HG03280 (cell line): Measurements from ENCODE around the gene ATG14.
"Not testable (repeated sequence)": the region's sequence is repeated elsewhere in the genome, so short reads cannot be mapped to it uniquely, and the experiment has no call there.

Experiments used
- ATAC-seq: cut with Tn5 transposase; IDR thresholded peaks from one replicate; pipeline ENCODE4 v1.9.1; 2021; ENCODE audit warnings: mild to moderate bottlenecking, moderate library complexity; ENCODE audit not compliant: unreplicated experiment

The ATG14 gene

GRCh38 chr14:55411426-55412389 is at the start of gene ATG14:
Gene ATG14 (minus strand): TSS chr14:55411830. CDS start chr14:55411822, 8 bp downstream.
- ATAC-seq: peak; percentile 98

DNA sequence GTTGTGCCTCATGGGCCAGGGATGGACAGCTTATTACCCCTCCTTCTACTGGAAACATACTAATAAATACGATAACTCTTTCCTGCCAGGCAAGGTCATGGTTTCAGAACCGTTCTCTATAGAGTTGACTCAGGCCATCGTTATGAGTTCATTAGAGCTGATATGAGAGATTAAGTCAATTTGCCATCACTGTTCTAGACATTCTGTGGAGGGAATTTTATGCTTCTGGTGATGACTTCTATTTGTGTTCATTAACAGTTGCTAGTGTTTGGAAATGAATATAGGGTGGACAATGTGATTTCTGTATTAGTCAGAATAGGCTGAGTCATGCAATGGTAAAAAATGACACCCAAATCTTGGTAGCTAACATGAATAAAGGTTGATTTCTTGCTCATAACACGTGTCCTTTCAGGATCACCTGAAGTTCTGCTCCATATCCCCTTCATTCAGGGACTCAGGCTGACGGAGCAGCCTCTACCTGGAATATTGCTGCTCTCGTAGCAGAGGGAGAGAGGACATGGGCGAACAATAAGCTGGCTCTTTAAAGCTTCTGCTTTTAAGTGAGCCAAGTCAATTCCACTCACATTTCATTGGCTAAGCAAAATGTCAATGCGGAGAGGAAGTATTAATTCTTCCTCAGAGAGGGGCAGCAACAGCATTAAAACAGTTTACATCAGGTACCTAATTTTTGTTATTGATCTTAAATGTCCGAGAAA is 47.3 kb upstream of the ATG14 start:
- peak; percentile 66 for ATAC-seq

- ATAC-seq: no peak
Observed at GRCh38 chr14:55457496-55457895, 45.9 kb upstream of the ATG14 start.

DNA sequence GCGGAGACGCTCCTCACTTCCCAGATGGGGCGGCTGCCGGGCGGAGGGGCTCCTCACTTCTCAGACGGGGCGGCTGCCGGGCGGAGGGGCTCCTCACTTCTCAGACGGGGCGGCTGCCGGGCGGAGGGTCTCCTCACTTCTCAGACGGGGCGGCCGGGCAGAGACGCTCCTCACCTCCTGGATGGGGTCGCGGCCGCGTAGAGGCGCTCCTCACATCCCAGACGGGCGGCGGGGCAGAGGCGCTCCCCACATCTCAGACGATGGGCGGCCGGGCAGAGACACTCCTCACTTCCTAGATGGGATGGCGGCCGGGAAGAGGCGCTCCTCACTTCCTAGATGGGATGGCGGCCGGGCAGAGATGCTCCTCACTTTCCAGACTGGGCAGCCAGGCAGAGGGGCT is 44.8 kb upstream of the ATG14 start:
- not testable (repeated sequence) for ATAC-seq

DNA sequence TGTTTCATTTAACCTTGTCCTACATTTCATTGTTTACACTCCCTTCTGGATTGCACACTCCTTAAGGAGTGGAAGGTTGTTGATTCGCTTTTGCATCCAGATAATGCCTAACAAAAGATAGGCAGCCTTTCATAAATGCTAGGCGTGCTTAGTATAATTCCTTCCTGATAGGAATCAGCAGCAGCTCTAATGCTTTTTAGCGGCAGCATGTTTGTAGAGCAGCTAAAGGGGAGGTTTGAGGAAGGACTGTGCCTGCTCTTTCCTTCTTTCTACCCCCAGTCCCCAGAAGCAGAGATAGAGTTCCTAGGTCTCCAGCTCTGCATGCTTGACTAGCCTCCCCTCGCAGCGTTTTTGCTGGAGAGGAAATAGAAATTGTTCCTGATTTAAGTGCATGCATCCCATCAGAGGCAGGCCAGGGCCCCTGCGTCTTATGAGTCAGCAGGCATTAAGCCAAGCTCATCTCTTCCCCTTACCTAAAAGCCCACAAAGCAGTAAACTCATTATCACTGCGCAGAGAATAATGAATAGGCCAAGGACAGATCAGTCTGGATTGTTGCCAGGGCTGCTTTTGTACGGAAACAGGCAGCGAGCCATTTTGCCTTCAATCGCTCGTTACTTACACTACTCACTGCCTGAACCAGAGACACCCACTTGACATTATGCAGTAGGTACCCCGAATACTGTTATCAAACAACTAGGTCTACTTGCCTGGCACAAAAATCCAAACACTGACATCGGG is 42.8 kb upstream of the ATG14 start:
- ATAC-seq: no peak

GRCh38 chr14:55451950-55452349 is 40.3 kb upstream of the ATG14 start:
- no peak for ATAC-seq

GRCh38 chr14:55451398-55451797 is 39.8 kb upstream of the ATG14 start:
- no peak for ATAC-seq

- no peak for ATAC-seq
Observed at GRCh38 chr14:55450987-55451386, 39.4 kb upstream of the ATG14 start.

DNA sequence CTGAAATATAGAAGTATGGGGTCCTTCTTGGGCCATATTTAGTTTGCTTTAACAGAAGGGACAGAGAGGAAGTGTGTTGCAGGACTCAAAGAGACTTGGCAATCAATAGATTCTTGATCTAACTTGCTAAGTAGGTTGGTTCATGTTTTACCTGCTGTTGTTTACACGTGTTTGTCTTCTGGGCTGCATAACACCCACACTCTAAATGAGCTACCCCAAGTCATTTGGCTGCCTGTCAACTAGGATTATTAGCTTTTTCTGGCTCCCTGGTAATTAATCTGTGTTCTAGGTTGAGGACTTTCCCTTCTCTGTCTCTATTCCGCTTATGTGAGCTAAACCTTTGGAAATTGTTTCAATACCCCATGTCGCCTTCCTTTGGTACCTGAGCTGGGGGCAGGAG is 38.9 kb upstream of the ATG14 start:
- ATAC-seq: no peak

- ATAC-seq: no peak
Observed at GRCh38 chr14:55450124-55450523, 38.5 kb upstream of the ATG14 start.

- no peak for ATAC-seq
Observed at GRCh38 chr14:55449116-55449515, 37.5 kb upstream of the ATG14 start.

DNA sequence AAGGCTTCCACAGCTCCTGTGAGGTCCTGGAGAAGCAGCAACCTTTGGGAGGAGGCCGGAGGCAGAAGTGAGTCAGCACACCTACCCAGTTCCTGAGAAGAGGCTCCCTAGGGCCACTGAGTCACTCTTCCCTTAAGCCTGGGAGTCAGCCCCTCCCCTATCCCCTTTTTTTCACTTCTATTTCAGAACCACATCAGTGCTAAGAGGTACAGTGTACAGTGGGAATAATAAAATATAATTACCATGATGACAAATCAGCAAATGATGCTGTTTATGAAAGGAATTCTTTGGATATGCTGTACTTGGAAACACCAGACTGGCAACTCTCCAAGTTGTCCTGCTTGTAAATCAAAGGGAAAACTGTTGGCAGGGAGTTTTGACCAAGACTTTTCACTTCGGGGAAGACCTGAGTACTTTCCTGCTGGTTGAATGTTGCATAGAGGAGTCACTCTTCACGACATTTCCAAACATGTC is 36.5 kb upstream of the ATG14 start:
- ATAC-seq: no peak

- no peak for ATAC-seq
Observed at GRCh38 chr14:55446833-55447232, 35.2 kb upstream of the ATG14 start.

DNA sequence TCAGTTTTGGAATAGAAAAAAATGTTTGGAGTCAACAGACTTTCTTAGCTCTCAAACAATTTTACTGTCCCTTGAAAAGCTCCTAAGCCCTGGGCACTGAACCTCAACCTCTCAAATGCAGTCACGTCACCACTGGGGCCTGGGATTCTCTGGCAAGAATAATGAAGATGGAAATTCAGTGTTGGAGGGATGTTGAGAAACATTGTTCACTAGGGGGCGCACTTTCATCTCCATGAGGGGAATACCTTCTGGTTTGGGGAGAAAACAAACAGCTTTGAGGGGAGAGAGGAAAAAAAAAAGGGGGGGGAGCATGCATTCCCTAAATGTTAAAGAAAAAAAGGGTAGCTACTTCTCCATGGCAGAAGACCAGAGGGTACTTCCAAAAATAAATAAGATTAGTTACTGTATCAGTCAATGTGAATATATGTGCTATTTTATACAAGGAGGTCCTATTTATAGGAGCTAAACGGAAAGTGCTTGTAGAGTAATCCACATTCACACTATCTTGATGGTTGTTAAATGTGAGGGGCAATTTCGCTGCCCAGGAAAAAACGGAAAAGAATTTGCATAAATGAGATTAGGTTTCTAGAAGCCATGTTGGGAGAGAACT is 34.6 kb upstream of the ATG14 start:
- no peak for ATAC-seq

GRCh38 chr14:55441286-55441685 is 29.7 kb upstream of the ATG14 start:
- ATAC-seq: no peak

GRCh38 chr14:55440385-55440784 is 28.8 kb upstream of the ATG14 start, which contains the start of gene TBPL2:
Gene TBPL2 (minus strand): TSS chr14:55440616. CDS start chr14:55440449, 167 bp downstream.
- no peak for ATAC-seq

DNA sequence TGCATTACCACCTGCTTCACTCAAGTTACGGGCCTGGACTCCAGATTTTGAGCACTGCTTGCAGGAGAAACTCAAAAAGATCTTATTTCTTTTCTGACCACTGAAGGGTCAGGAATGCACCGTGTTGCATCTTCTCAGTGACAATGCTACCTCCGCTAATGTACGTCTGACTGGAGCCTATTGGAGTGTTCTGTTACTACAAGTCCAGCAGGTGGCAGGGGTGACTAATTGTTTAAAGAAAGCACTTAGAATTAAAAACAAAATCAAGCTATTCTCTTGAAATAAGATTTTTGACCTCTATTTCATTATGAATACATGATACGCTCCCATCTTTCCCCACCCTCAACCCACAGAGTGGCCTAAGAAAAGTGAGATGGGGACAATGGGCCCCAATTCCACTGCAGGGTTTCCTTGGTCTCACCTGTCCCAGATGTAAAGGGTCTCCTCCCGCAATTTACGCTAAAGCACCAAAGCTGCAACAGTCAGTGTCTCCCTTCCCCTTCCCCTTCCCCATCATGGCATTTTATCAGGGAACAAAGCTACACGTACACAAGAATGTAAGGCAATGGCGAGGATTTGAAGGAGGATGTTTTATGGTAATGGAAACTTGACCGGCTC is 26.5 kb upstream of the ATG14 start:
- peak; percentile 70 for ATAC-seq

DNA sequence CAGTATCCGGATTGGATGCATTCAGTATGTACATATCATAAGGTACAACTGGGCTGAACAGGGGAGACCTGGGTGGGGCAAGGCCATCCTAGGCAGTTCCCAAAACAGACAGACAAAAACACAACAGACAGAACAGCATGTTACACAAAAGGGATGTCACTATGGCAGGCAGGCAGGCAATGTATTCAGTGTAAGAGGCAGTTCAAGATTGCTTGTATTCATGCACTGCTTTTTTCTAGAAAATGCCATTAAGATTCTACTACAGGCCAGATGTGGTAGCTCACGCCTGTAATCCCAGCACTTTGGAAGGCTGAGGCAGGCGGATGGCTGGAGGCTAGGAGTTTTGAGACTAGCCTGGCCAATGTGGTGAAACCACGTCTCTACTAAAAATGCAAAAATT is 25.3 kb upstream of the ATG14 start:
- ATAC-seq: no peak

GRCh38 chr14:55436519-55436918 is 24.9 kb upstream of the ATG14 start:
- no peak for ATAC-seq

- ATAC-seq: no peak
Observed at GRCh38 chr14:55434805-55435174, 23.2 kb upstream of the ATG14 start.
